ENCODE results near the gene PFN4. TPM values are rescaled to one million over a fixed set of nuclear protein-coding genes. Genes with fewer than 3 reads are reported as not detected.
"Not testable (repeated sequence)": the region's sequence is repeated elsewhere in the genome, so short reads cannot be mapped to it uniquely, and the experiment has no call there.

The PFN4 gene
- total and polyA plus RNA-seq, 12 donors: 0.41 to 2.7 (median 0.84) TPM; not detected in 3

DNA sequence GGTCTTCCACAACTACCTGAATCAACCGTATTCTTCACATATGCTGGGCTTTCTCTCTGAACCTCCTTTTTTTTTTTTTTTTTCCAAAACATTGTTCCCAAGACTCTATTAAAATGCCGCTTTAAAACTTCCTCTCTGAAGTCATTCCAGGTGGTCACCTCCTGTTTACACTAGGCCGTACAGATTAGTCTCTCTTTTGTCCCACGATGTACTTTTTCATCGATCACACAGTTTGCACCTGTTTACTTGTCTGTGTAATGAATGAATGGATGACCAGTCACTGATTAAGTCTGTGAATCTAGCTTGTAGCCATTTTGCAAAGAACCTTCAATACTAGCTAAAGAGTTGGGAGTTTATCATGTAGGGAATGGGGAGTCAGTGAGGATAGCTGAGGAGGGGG is 35.0 kb upstream of the PFN4 start:
- no peaks in the 10 kb centered on the region for H3K4me1 ChIP-seq (replicated peaks in 1 of 2)
- no peaks in the 10 kb centered on the region for H3K27me3 ChIP-seq
- no peak overlapping the region for H3K4me3 ChIP-seq
- no peaks in the 10 kb centered on the region for H3K36me3 ChIP-seq (replicated peaks in 1 of 2)
- 93 to 96% (median 95%) methylated on average over 5 of the region's 5 CpGs for WGBS, 4 donors
- H3K9me3 ChIP-seq (replicated peaks in 1 of 3): no peaks in the 10 kb centered on the region
- TF ChIP-seq CTCF (IDR thresholded peaks at IDR 0.05): no peak
- TF ChIP-seq POLR2A (IDR thresholded peaks at IDR 0.05): no peak
- intact Hi-C loops (cut with DNase I): no loop called here
- no peak overlapping the region for H3K27ac ChIP-seq
- DNase-seq: no peak

GRCh38 chr2:24153478-24153877 is 30.3 kb upstream of the PFN4 start:
- H3K36me3 ChIP-seq (replicated peaks in 1 of 2): no peaks in the 10 kb centered on the region
- H3K9me3 ChIP-seq (replicated peaks in 1 of 3): no peaks in the 10 kb centered on the region
- WGBS, 4 donors: 88 to 96% (median 93%) methylated on average over 3 to 4 of the region's 4 CpGs
- H3K27me3 ChIP-seq: no peaks in the 10 kb centered on the region
- no peak overlapping the region for H3K27ac ChIP-seq
- no peak overlapping the region for H3K4me3 ChIP-seq
- intact Hi-C loops (cut with DNase I): no loop called here
- no peaks in the 10 kb centered on the region for H3K4me1 ChIP-seq (replicated peaks in 1 of 2)
- DNase-seq: no peak
- no peak for TF ChIP-seq POLR2A (IDR thresholded peaks at IDR 0.05)
- no peak for TF ChIP-seq CTCF (IDR thresholded peaks at IDR 0.05)

GRCh38 chr2:24152413-24153197 is 29.5 kb upstream of the PFN4 start:
- Histone ChIP-seq H3K36me3 (replicated peaks in 1 of 2) (no peaks in the 10 kb centered on the region), H3K27ac (no peak overlapping the region), H3K4me3 (no peak overlapping the region), H3K4me1 (replicated peaks in 1 of 2) (no peaks in the 10 kb centered on the region), H3K9me3 (replicated peaks in 1 of 3) (no peaks in the 10 kb centered on the region), H3K27me3 (no peaks in the 10 kb centered on the region)
- TF ChIP-seq POLR2A (IDR thresholded peaks at IDR 0.05) (no peak), CTCF (IDR thresholded peaks at IDR 0.05) (no peak)
- WGBS, 4 donors: 93 to 97% (median 94%) methylated on average over 5 of the region's 5 CpGs
- intact Hi-C loops (cut with DNase I): no loop called here
- no peak for DNase-seq

- Histone ChIP-seq H3K4me3 (no peak overlapping the region), H3K9me3 (replicated peaks in 1 of 3) (no peaks in the 10 kb centered on the region), H3K27ac (no peak overlapping the region), H3K4me1 (replicated peaks in 1 of 2) (no peaks in the 10 kb centered on the region), H3K36me3 (replicated peaks in 1 of 2) (peaks cover 0 to 5% of the 10 kb centered on the region in 2 donors), H3K27me3 (no peaks in the 10 kb centered on the region)
- DNase-seq: no peak
- TF ChIP-seq CTCF (IDR thresholded peaks at IDR 0.05): no peak
- intact Hi-C loops (cut with DNase I): no loop called here
Measured at GRCh38 chr2:24147364-24147763, 24.2 kb upstream of the PFN4 start.

GRCh38 chr2:24140305-24140704 is 17.2 kb upstream of the PFN4 start:
- H3K9me3 ChIP-seq (replicated peaks in 1 of 3); H3K4me1 ChIP-seq (replicated peaks in 1 of 2); H3K27me3 ChIP-seq; H3K36me3 ChIP-seq (replicated peaks in 1 of 2); DNase-seq; H3K4me3 ChIP-seq; intact Hi-C loops (cut with DNase I); H3K27ac ChIP-seq: not testable (repeated sequence)
- 93 to 99% (median 94%) methylated on average over 5 of the region's 5 CpGs for WGBS, 4 donors

Measured in adrenal gland (tissue), 12 donors.